NT2/D1 (cell line): ENCODE data around the gene GLTP.

Experiments used
- SUZ12 ChIP-seq: IDR thresholded peaks from 2 replicates; pipeline ENCODE4 v1.6.1; 2011; ENCODE audit not compliant: insufficient read length, insufficient read depth; ENCODE audit errors: extremely low read depth
- YY1 ChIP-seq: IDR thresholded peaks from 2 replicates; pipeline ENCODE4 v1.6.1; 2011; ENCODE audit not compliant: insufficient read length, insufficient read depth
- ZNF274 ChIP-seq: IDR thresholded peaks from 2 replicates; pipeline ENCODE4 v1.6.1; 2011; ENCODE audit warnings: mild to moderate bottlenecking, low read depth, low read length

DNA sequence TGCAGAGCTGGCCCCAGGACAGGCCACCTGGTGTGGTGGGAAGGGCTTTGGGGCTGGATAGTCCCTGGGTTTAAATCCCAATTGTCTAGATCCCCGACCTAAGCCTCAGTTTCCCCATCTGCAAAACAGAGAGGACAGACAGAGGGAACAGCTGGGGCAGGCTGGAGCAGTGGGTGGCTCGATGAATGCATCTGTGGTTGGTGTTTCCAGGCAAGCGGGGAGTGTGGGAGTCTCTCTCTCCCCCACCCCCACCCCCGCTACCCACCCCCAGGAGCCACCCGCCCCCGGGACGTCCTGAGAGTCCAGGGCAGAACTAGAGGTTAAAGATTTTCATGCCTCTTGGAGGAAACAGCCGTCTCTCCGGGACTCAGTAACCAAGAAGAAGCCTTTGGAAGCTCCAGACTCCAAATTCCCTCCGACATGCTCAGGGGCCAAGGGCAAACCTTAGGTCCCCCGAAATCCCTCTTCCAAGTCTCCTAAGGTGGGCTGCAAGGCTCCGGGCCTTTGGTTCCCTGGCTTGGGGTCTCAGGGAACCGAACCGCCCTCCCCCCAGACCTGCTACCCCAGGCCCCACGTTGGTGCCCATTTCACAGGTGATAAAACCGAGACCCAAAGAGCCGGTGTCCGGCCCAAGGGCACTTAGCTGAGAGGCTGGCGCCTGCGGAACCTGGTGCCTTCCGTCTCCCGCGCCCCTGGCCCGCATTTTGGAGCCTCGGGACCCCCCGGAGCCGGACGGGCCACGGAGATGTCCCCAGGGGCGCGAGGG, 47.6 kb downstream of the GLTP start:
- no peak for TF ChIP-seq ZNF274
- no peak for TF ChIP-seq YY1
- TF ChIP-seq SUZ12, result no peak
